ENCODE results near the gene SEMA6B.

The SEMA6B gene

GRCh38 chr19:4499318-4499717, 60.2 kb downstream of the SEMA6B start:
- Histone ChIP-seq H3K9me3 (ENCODE audit: control insufficient read depth, low read length) (no peaks in the 10 kb centered on the region), H3K27me3 (replicated peaks; ENCODE audit: control insufficient read depth, insufficient read depth, low read length) (no peaks in the 10 kb centered on the region), H3K4me1 (ENCODE audit: control insufficient read depth, insufficient read depth, low read length) (peaks cover 3% of the 10 kb centered on the region), H3K36me3 (ENCODE audit: control insufficient read depth, insufficient read depth, low read length, severe bottlenecking) (peaks cover 79% of the 10 kb centered on the region), H3K9ac (ENCODE audit: low read length) (no peak overlapping the region), H3K4me3 (ENCODE audit: low read length) (no peak overlapping the region)
- DNase-seq (ENCODE audit: low read depth), result no peak

- no peak for DNase-seq (ENCODE audit: low read depth)
- H3K9me3 ChIP-seq (ENCODE audit: control insufficient read depth, low read length), result no peaks in the 10 kb centered on the region
- peaks cover 79% of the 10 kb centered on the region for H3K36me3 ChIP-seq (ENCODE audit: control insufficient read depth, insufficient read depth, low read length, severe bottlenecking)
- H3K4me3 ChIP-seq (ENCODE audit: low read length), result no peak overlapping the region
- H3K9ac ChIP-seq (ENCODE audit: low read length), result no peak overlapping the region
- no peaks in the 10 kb centered on the region for H3K27me3 ChIP-seq (replicated peaks; ENCODE audit: control insufficient read depth, insufficient read depth, low read length)
- H3K4me1 ChIP-seq (ENCODE audit: control insufficient read depth, insufficient read depth, low read length), result no peaks in the 10 kb centered on the region
These were observed 60.8 kb downstream of the SEMA6B start for GRCh38 chr19:4498694-4499093.

DNA sequence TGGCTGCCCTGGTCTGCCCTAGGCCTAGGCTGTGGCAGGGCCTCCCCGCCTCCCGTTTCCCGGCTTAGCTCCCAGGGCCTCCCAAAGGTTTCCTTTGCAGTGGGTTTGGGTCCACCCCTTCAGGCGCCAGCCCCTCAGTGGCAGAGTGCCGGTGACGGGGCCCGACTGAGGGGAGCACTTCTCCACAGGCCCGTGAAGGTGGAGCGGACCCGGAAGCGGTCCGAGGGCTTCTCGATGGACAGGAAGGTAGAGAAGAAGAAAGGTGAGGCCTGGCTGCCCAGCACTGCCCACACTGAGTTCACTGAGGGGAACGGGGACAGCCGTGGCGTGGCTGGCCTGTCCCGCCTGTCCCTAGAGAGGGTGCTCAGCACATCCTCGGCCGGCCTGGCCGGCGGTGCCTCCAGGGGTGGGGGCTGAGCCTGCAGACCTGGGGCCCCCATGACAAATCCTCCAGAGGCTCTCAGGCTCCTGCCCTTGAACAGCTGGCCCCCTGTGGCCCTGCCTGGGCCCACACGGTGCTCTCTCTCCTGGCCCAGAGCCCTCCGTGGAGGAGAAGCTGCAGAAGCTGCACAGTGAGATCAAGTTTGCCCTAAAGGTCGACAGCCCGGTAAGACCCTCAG, 61.6 kb downstream of the SEMA6B start:
- H3K9me3 ChIP-seq (ENCODE audit: control insufficient read depth, low read length), result no peaks in the 10 kb centered on the region
- no peak for DNase-seq (ENCODE audit: low read depth)
- H3K4me1 ChIP-seq (ENCODE audit: control insufficient read depth, insufficient read depth, low read length), result no peaks in the 10 kb centered on the region
- no peaks in the 10 kb centered on the region for H3K27me3 ChIP-seq (replicated peaks; ENCODE audit: control insufficient read depth, insufficient read depth, low read length)
- H3K4me3 ChIP-seq (ENCODE audit: low read length), result no peak overlapping the region
- no peak overlapping the region for H3K9ac ChIP-seq (ENCODE audit: low read length)
- peaks cover 78% of the 10 kb centered on the region for H3K36me3 ChIP-seq (ENCODE audit: control insufficient read depth, insufficient read depth, low read length, severe bottlenecking)

DNA sequence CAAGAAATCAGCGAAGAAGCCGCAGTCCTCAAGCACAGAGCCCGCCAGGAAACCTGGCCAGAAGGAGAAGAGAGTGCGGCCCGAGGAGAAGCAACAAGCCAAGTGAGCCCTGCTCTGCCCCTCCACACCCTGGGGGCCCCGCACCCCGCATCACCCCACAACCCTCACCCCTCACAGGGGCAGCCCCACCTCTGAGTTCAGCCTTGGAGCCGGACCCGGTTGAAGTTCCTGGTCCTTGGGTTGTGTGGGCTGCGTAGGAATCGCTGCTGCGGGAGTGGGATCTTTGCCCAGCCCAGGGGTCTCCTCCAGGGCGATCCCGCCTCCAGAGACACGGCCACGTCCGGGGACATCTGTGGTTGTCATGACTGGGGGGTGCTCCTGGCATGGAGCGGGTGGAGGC, 63.2 kb downstream of the SEMA6B start:
- Histone ChIP-seq H3K9me3 (ENCODE audit: control insufficient read depth, low read length) (no peaks in the 10 kb centered on the region), H3K4me1 (ENCODE audit: control insufficient read depth, insufficient read depth, low read length) (no peaks in the 10 kb centered on the region), H3K27me3 (replicated peaks; ENCODE audit: control insufficient read depth, insufficient read depth, low read length) (no peaks in the 10 kb centered on the region), H3K36me3 (ENCODE audit: control insufficient read depth, insufficient read depth, low read length, severe bottlenecking) (peaks cover 69% of the 10 kb centered on the region), H3K4me3 (ENCODE audit: low read length) (no peak overlapping the region), H3K9ac (ENCODE audit: low read length) (no peak overlapping the region)
- DNase-seq (ENCODE audit: low read depth), result no peak

DNA sequence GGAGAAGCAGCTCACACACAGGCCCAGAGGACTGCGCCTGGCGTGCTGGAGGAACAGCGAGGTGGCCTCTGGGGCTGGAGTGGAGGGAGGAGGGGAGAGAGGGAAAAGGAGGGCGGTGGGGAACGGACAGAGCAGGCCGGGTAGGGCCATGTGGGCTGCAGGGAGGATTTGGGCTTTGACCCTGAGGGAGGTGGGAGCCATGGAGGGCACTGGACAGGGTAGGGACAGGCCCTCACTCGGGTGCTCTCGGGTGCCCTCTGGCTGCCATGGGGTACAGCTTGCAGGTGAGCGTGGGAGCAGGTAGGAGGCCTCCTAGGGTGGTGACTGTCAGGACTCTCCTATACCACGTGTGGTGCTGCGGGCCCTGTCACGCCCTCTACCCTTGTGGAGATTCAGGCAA, 64.0 kb downstream of the SEMA6B start:
- no peaks in the 10 kb centered on the region for H3K4me1 ChIP-seq (ENCODE audit: control insufficient read depth, insufficient read depth, low read length)
- no peak for DNase-seq (ENCODE audit: low read depth)
- H3K9ac ChIP-seq (ENCODE audit: low read length), result no peak overlapping the region
- peaks cover 66% of the 10 kb centered on the region for H3K36me3 ChIP-seq (ENCODE audit: control insufficient read depth, insufficient read depth, low read length, severe bottlenecking)
- no peaks in the 10 kb centered on the region for H3K9me3 ChIP-seq (ENCODE audit: control insufficient read depth, low read length)
- H3K4me3 ChIP-seq (ENCODE audit: low read length), result no peak overlapping the region
- no peaks in the 10 kb centered on the region for H3K27me3 ChIP-seq (replicated peaks; ENCODE audit: control insufficient read depth, insufficient read depth, low read length)

GRCh38 chr19:4494691-4495064, 64.8 kb downstream of the SEMA6B start:
- no peaks in the 10 kb centered on the region for H3K27me3 ChIP-seq (replicated peaks; ENCODE audit: control insufficient read depth, insufficient read depth, low read length)
- no peak overlapping the region for H3K9ac ChIP-seq (ENCODE audit: low read length)
- no peak for DNase-seq (ENCODE audit: low read depth)
- no peaks in the 10 kb centered on the region for H3K9me3 ChIP-seq (ENCODE audit: control insufficient read depth, low read length)
- peaks cover 74% of the 10 kb centered on the region for H3K36me3 ChIP-seq (ENCODE audit: control insufficient read depth, insufficient read depth, low read length, severe bottlenecking)
- H3K4me1 ChIP-seq (ENCODE audit: control insufficient read depth, insufficient read depth, low read length), result no peaks in the 10 kb centered on the region
- no peak overlapping the region for H3K4me3 ChIP-seq (ENCODE audit: low read length)

- Histone ChIP-seq H3K9me3 (ENCODE audit: control insufficient read depth, low read length) (no peaks in the 10 kb centered on the region), H3K36me3 (ENCODE audit: control insufficient read depth, insufficient read depth, low read length, severe bottlenecking) (peaks cover 73% of the 10 kb centered on the region), H3K4me3 (ENCODE audit: low read length) (no peak overlapping the region), H3K4me1 (ENCODE audit: control insufficient read depth, insufficient read depth, low read length) (no peaks in the 10 kb centered on the region), H3K27me3 (replicated peaks; ENCODE audit: control insufficient read depth, insufficient read depth, low read length) (no peaks in the 10 kb centered on the region), H3K9ac (ENCODE audit: low read length) (no peak overlapping the region)
- no peak for DNase-seq (ENCODE audit: low read depth)
These were observed 65.4 kb downstream of the SEMA6B start for GRCh38 chr19:4493929-4494690.

DNA sequence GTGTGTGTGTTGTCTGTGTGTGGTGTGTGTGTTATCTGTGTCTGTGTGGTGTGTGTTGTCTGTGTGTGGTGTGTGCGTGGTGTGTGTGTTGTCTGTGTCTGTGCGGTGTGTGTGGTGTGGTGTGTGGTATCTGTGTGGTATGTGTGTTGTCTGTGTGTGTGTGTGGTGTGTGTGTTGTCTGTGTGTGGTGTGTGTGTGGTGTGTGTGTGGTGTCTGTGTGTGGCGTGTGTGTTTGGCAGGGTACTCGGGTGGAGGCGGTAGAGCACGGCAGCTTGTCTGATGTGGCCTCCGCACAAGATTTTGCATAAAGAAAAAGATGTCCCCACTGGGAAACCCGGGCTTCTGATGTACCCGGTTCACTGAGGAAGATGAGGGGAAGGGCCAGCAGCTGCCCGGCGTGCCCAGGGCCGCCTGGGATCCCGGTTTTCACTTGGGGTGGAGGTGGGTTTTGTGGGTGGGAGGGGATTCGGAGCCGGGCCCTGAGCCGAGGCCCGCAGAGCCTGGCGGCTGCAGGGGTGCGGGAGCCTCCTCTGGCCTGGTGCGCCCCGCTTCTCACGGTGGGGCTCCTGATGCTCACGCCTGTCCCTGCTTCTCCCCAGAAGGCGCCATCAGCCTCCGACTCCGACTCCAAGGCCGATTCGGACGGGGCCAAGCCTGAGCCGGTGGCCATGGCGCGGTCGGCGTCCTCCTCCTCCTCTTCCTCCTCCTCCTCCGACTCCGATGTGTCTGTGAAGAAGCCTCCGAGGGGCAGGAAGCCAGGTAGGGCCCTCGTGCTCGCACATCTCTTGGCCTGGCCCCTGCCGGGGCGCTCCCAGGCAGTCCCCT, 66.2 kb downstream of the SEMA6B start:
- H3K36me3 ChIP-seq (ENCODE audit: control insufficient read depth, insufficient read depth, low read length, severe bottlenecking), result peaks cover 72% of the 10 kb centered on the region
- H3K9me3 ChIP-seq (ENCODE audit: control insufficient read depth, low read length), result no peaks in the 10 kb centered on the region

More for the DNA sequence above, 66.2 kb downstream of the SEMA6B start:
- no peak overlapping the region for H3K4me3 ChIP-seq (ENCODE audit: low read length)
- H3K9ac ChIP-seq (ENCODE audit: low read length), result no peak overlapping the region
- no peak for DNase-seq (ENCODE audit: low read depth)
- H3K4me1 ChIP-seq (ENCODE audit: control insufficient read depth, insufficient read depth, low read length), result no peaks in the 10 kb centered on the region
- no peaks in the 10 kb centered on the region for H3K27me3 ChIP-seq (replicated peaks; ENCODE audit: control insufficient read depth, insufficient read depth, low read length)
